Measurements from ENCODE around the gene SLC23A2. TPM values are rescaled to one million over a fixed set of nuclear protein-coding genes. Genes with fewer than 3 reads are reported as not detected.

SLC23A2 gene
- total RNA-seq, 2 donors from 2014 or later, result 12.3 to 13.7 TPM

- Histone ChIP-seq H3K4me3 (ENCODE audit: low read length) (no peak overlapping the region), H3K27me3 (ENCODE audit: control insufficient read depth, insufficient read depth, low read length, poor library complexity, severe bottlenecking) (no peaks in the 10 kb centered on the region), H3K9me3 (ENCODE audit: control insufficient read depth, low read length) (no peaks in the 10 kb centered on the region), H3K9ac (ENCODE audit: extremely low read depth, low read length, poor library complexity, severe bottlenecking) (no peak overlapping the region), H3K36me3 (ENCODE audit: control insufficient read depth, insufficient read depth, low read length) (no peaks in the 10 kb centered on the region), H3K27ac (ENCODE audit: low read depth, low read length) (no peak overlapping the region), H3K4me1 (ENCODE audit: control insufficient read depth, insufficient read depth, low read length) (no peaks in the 10 kb centered on the region)
- Mint-ChIP-seq H3K4me3 (no peak overlapping the region), H3K27me3 (ENCODE audit: insufficient read depth) (no peaks in the 10 kb centered on the region), H3K27ac (no peak overlapping the region), H3K4me1 (peaks cover 1% of the 10 kb centered on the region), H3K36me3 (ENCODE audit: low read depth) (no peaks in the 10 kb centered on the region), H3K9me3 (no peaks in the 10 kb centered on the region)
- no peak for DNase-seq
- no peak for TF ChIP-seq CTCF (conservative IDR thresholded peaks at IDR 0.05)
- WGBS, 2 experiments (ENCODE audit: insufficient coverage in 1 of 2, insufficient read length in 1 of 2), result 100% methylated on average over 1 of the region's 1 CpG; no CpG with 5 or more reads in 1 of the 2 experiments
Observed at GRCh38 chr20:4952229-4952628, 49.1 kb downstream of the SLC23A2 start.

- H3K27ac ChIP-seq (ENCODE audit: low read depth, low read length), result no peak overlapping the region
- no peak for TF ChIP-seq CTCF (conservative IDR thresholded peaks at IDR 0.05)
- H3K9me3 ChIP-seq (ENCODE audit: control insufficient read depth, low read length), result no peaks in the 10 kb centered on the region
- H3K27me3 Mint-ChIP-seq (ENCODE audit: insufficient read depth), result no peaks in the 10 kb centered on the region
- no peaks in the 10 kb centered on the region for H3K9me3 Mint-ChIP-seq
- peaks cover 1% of the 10 kb centered on the region for H3K4me1 Mint-ChIP-seq
- H3K9ac ChIP-seq (ENCODE audit: extremely low read depth, low read length, poor library complexity, severe bottlenecking), result no peak overlapping the region
- no peaks in the 10 kb centered on the region for H3K36me3 ChIP-seq (ENCODE audit: control insufficient read depth, insufficient read depth, low read length)
- H3K36me3 Mint-ChIP-seq (ENCODE audit: low read depth), result no peaks in the 10 kb centered on the region
- WGBS, 2 experiments (ENCODE audit: insufficient coverage in 1 of 2, insufficient read length in 1 of 2), result 76 to 83% methylated on average over 2 to 3 of the region's 3 CpGs
- no peak overlapping the region for H3K4me3 ChIP-seq (ENCODE audit: low read length)
- no peaks in the 10 kb centered on the region for H3K27me3 ChIP-seq (ENCODE audit: control insufficient read depth, insufficient read depth, low read length, poor library complexity, severe bottlenecking)
- no peaks in the 10 kb centered on the region for H3K4me1 ChIP-seq (ENCODE audit: control insufficient read depth, insufficient read depth, low read length)
- H3K4me3 Mint-ChIP-seq, result no peak overlapping the region
- no peak for DNase-seq
- H3K27ac Mint-ChIP-seq, result no peak overlapping the region
Observed at GRCh38 chr20:4951299-4951698, 50.0 kb downstream of the SLC23A2 start.

GRCh38 chr20:4950841-4951240 is 50.5 kb downstream of the SLC23A2 start:
- no peak overlapping the region for H3K27ac ChIP-seq (ENCODE audit: low read depth, low read length)
- Mint-ChIP-seq H3K27ac (no peak overlapping the region), H3K4me3 (no peak overlapping the region), H3K9me3 (no peaks in the 10 kb centered on the region), H3K27me3 (ENCODE audit: insufficient read depth) (no peaks in the 10 kb centered on the region), H3K36me3 (ENCODE audit: low read depth) (no peaks in the 10 kb centered on the region), H3K4me1 (peaks cover 1% of the 10 kb centered on the region)
- H3K36me3 ChIP-seq (ENCODE audit: control insufficient read depth, insufficient read depth, low read length), result no peaks in the 10 kb centered on the region
- no peak for DNase-seq
- no peaks in the 10 kb centered on the region for H3K9me3 ChIP-seq (ENCODE audit: control insufficient read depth, low read length)
- no peak overlapping the region for H3K4me3 ChIP-seq (ENCODE audit: low read length)
- TF ChIP-seq CTCF (conservative IDR thresholded peaks at IDR 0.05), result no peak
- no peak overlapping the region for H3K9ac ChIP-seq (ENCODE audit: extremely low read depth, low read length, poor library complexity, severe bottlenecking)
- no peaks in the 10 kb centered on the region for H3K4me1 ChIP-seq (ENCODE audit: control insufficient read depth, insufficient read depth, low read length)
- no peaks in the 10 kb centered on the region for H3K27me3 ChIP-seq (ENCODE audit: control insufficient read depth, insufficient read depth, low read length, poor library complexity, severe bottlenecking)
- 96 to 97% methylated on average over 4 of the region's 4 CpGs for WGBS, 2 experiments (ENCODE audit: insufficient coverage in 1 of 2, insufficient read length in 1 of 2)

All from endodermal cell (in vitro differentiated cells).